Kidney (tissue), 14 donors: ENCODE measurements around the gene TAGLN. TPM values are rescaled to one million over a fixed set of nuclear protein-coding genes. Genes with fewer than 3 reads are reported as not detected.

Experiments
- DNase-seq, 5 donors: peaks; one replicate each; pipeline ENCODE4 v3.0.0-alpha.2; 2013 to 2020
- FAIRE-seq: peaks from 2 replicates; lab custom pipeline; 2012; peaks lifted over from hg19 to GRCh38; lab: Jason Lieb, UNC
- H3K27ac ChIP-seq, 2 donors: one replicate each; pipeline ENCODE4 v1.7.0; 2013; ENCODE audit warnings: low read depth in 2 of 2, low read length in 2 of 2, inconsistent platforms in 1 of 2
- H3K27me3 ChIP-seq: one replicate; pipeline ENCODE4 v1.7.1; 2013; ENCODE audit warnings: low read length, inconsistent platforms; ENCODE audit not compliant: control insufficient read depth, insufficient read depth
- H3K36me3 ChIP-seq, 3 donors: one replicate each; pipeline versions ENCODE4 v1.7.0 to v1.7.1; 2013; ENCODE audit warnings: low read length in 3 of 3, control low read depth in 1 of 3, inconsistent platforms in 1 of 3; ENCODE audit not compliant: insufficient read depth in 3 of 3, control insufficient read depth in 2 of 3
- H3K4me1 ChIP-seq, 3 donors: one replicate each; pipeline versions ENCODE4 v1.7.0 to v1.7.1; 2013; ENCODE audit warnings: low read length in 3 of 3, inconsistent platforms in 1 of 3, low read depth in 1 of 3; ENCODE audit not compliant: control insufficient read depth in 2 of 3, insufficient read depth in 2 of 3
- H3K4me3 ChIP-seq, 3 donors: one replicate each; pipeline versions ENCODE4 v1.7.0 to v1.8.1; 2013; ENCODE audit warnings: low read length in 3 of 3, control low read depth in 1 of 3, inconsistent platforms in 1 of 3
- H3K9ac ChIP-seq, 3 donors: one replicate each; pipeline versions ENCODE4 v1.7.0 to v1.7.1; 2013; ENCODE audit warnings: low read length in 3 of 3, control low read depth in 1 of 3, inconsistent platforms in 1 of 3
- H3K9me3 ChIP-seq, 3 donors: one replicate each; pipeline versions ENCODE4 v1.7.0 to v1.7.1; 2013; ENCODE audit warnings: low read length in 3 of 3, control low read depth in 1 of 3, inconsistent platforms in 1 of 3; ENCODE audit not compliant: control insufficient read depth in 2 of 3, insufficient read depth in 1 of 3
- intact Hi-C: fragments of 100-400 bp; cut with DNase I; formaldehyde crosslinking; loops from one replicate; pipeline ENCODE4 v1.11.1; 2022
- polyA plus RNA-seq: library from polyadenylated mRNA; stranded (reverse); fragments of 350-450 nt; fragmentation: Illumina TruSeq; extraction: RNeasy Lipid Tissue Mini Kit (QIAGEN cat#74804); gene quantifications from one replicate; pipeline ENCODE4 v1.2.3, GENCODE V29; 2014; ENCODE audit warnings: low read depth, low replicate concordance; ENCODE audit not compliant: insufficient read depth
- total RNA-seq: library from RNA; stranded (reverse); fragmentation: NEBNext Ultra II Directional; extraction: Animal tissue kit (Norgen Biotek cat#: 25700); gene quantifications from one replicate; pipeline ENCODE4 v1.2.1, GENCODE V29; 2021
- TF ChIP-seq, protein P1 (sequence below): IDR thresholded peaks from 3 replicates; pipeline ENCODE4 v1.5.1; 2012; ENCODE audit warnings: mild to moderate bottlenecking, moderate library complexity, borderline replicate concordance; ENCODE audit not compliant: insufficient read depth; ENCODE audit errors: extremely low read depth
- donor health status: control.
- donor health status: control.
- donor health status: control.
- donor health status: control.
- donor health status: control.
- donor health status: DM: yes; HTN: yes; CAD: no.
- donor health status: Normal renal cell carcinoma (clear cell type).

TAGLN gene
- total and polyA plus RNA-seq, 2 donors from 2014 or later, result 776 to 846 TPM

DNA sequence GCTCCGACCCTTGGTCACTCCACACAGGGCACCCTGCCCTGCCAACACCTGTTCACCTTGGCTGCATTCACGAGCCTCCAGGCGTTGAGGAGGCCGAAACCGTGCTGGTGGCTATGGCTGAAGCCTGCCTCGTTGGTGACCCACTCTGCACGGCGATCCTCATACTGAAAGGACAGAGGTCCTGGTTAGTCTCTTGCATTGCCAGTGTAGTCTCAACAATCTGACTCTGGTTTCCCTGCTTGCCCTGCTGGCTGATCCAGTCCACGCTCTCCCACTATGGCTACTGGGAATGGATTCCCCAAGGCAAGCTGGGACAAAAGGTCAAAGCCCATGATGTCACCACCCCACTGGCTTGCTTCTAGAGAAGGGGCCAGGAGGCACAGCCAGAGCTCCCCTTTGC, 19.8 kb downstream of the TAGLN start:
- intact Hi-C loops, result no loop called here
- FAIRE-seq (no peak), DNase-seq (peak in 1 of 5 donors; percentile 47)
- TF ChIP-seq, protein P1, sequence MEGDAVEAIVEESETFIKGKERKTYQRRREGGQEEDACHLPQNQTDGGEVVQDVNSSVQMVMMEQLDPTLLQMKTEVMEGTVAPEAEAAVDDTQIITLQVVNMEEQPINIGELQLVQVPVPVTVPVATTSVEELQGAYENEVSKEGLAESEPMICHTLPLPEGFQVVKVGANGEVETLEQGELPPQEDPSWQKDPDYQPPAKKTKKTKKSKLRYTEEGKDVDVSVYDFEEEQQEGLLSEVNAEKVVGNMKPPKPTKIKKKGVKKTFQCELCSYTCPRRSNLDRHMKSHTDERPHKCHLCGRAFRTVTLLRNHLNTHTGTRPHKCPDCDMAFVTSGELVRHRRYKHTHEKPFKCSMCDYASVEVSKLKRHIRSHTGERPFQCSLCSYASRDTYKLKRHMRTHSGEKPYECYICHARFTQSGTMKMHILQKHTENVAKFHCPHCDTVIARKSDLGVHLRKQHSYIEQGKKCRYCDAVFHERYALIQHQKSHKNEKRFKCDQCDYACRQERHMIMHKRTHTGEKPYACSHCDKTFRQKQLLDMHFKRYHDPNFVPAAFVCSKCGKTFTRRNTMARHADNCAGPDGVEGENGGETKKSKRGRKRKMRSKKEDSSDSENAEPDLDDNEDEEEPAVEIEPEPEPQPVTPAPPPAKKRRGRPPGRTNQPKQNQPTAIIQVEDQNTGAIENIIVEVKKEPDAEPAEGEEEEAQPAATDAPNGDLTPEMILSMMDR, result no peak
- peaks cover 2 to 17% (median 14%) of the 10 kb centered on the region in 3 donors for H3K4me1 ChIP-seq
- no peaks in the 10 kb centered on the region for H3K9me3 ChIP-seq
- peak overlapping the region; percentile 39 to 68 for H3K27ac ChIP-seq
- H3K36me3 ChIP-seq, result peaks cover 2 to 52% (median 41%) of the 10 kb centered on the region in 3 donors
- no peaks in the 10 kb centered on the region for H3K27me3 ChIP-seq
- no peak overlapping the region for H3K9ac ChIP-seq
- H3K4me3 ChIP-seq, result no peak overlapping the region

DNA sequence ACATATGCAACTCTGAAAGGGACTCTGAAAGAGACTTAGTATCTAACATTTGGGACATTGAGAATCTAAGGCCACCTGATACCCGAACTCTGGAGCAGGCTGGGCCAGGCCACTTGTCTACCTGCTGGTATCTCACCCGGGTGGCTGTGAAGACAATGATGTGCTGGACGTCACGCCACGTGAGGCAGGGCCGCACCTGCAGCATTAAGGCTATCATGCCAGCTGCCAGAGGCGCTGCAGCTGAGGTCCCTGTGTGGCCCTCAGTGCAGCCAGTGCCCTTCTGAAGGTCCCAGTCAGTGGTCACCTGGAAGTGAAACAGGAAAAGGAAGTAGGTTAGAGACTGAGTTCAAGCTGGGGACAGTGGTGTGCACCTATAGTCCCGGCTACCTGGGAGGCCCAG, 20.3 kb downstream of the TAGLN start:
- TF ChIP-seq, protein P1, result no peak
- no peaks in the 10 kb centered on the region for H3K27me3 ChIP-seq
- peak overlapping the region; percentile 39 to 68 for H3K27ac ChIP-seq
- DNase-seq (peak in 1 of 5 donors; percentile 47), FAIRE-seq (no peak)
- H3K4me3 ChIP-seq, result no peak overlapping the region
- no peaks in the 10 kb centered on the region for H3K9me3 ChIP-seq
- peaks cover 2 to 17% (median 16%) of the 10 kb centered on the region in 3 donors for H3K4me1 ChIP-seq
- intact Hi-C loops, result no loop called here
- H3K36me3 ChIP-seq, result peaks cover 2 to 53% (median 38%) of the 10 kb centered on the region in 3 donors
- no peak overlapping the region for H3K9ac ChIP-seq

DNA sequence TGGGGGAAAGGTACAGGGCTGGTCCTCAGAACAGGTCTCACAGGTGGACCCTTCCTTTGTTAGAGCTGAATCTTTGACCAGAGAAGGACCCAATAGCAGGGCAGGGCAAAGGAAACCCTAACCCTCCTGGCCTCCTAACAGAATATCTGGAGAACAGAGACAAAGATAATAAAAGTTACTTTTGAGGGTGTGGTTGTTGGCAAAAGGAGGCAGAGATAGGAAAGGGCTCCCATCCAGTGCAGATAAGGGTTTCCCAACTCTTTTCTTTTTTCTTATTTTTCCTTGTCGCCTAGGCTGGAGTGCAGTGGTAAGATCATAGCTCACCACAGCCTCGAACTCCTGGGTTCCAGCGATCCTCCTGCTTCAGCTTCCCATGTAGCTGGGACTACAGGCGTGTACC, 20.8 kb downstream of the TAGLN start:
- intact Hi-C loops, result no loop called here
- Histone ChIP-seq H3K27me3 (no peaks in the 10 kb centered on the region), H3K4me1 (peaks cover 2 to 17% (median 16%) of the 10 kb centered on the region in 3 donors), H3K4me3 (no peak overlapping the region), H3K36me3 (peaks cover 2 to 48% (median 35%) of the 10 kb centered on the region in 3 donors), H3K27ac (peak overlapping the region; percentile 75 to 76), H3K9me3 (no peaks in the 10 kb centered on the region), H3K9ac (no peak overlapping the region)
- no peak for DNase-seq
- FAIRE-seq, result no peak
- TF ChIP-seq, protein P1, result no peak

DNA sequence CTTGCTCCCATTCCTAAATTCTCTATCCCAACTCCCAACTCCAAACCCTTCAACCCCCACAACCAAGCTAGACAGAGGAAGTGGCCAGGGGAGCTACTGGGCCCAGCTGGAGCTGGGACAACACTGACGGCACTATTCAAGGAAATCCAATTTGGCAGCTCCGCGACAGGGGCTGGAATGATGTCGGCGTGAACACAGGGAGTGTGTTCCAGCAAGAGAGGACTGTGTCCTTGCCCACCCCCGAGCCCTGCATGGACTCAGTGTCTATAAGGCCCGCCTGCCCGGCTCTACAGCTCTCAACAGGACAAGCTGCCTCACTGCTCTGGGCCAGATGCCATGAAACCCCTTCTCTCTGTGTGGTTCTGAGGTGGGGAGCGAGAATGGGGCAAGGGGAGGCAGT, 21.4 kb downstream of the TAGLN start:
- Histone ChIP-seq H3K27me3 (no peaks in the 10 kb centered on the region), H3K9me3 (no peaks in the 10 kb centered on the region), H3K27ac (peak overlapping the region; percentile 75 to 76), H3K4me1 (peaks cover 2 to 17% (median 16%) of the 10 kb centered on the region in 3 donors), H3K36me3 (peaks cover 2 to 48% (median 35%) of the 10 kb centered on the region in 3 donors), H3K4me3 (no peak overlapping the region), H3K9ac (no peak overlapping the region)
- TF ChIP-seq, protein P1, result no peak
- FAIRE-seq, result no peak
- intact Hi-C loops, result no loop called here
- DNase-seq, result peak in 2 of 5 donors; percentile 19 to 87
